Activated CD4-positive, CD25-positive, alpha-beta regulatory T cell treated with anti-CD3 and anti-CD28 coated beads, Interleukin-2, amount 50 U/mL, for 24 hours (primary cell): ENCODE measurements around the gene PXDN.

Source experiments
- ATAC-seq, 2 donors: fragments of 150-1000 bp; cut with Tn5 transposase; one replicate each; pipeline ENCODE4 v1.10.0; 2021; ENCODE audit warnings: mild to moderate bottlenecking in 1 of 2, moderate library complexity in 1 of 2

PXDN gene

DNA sequence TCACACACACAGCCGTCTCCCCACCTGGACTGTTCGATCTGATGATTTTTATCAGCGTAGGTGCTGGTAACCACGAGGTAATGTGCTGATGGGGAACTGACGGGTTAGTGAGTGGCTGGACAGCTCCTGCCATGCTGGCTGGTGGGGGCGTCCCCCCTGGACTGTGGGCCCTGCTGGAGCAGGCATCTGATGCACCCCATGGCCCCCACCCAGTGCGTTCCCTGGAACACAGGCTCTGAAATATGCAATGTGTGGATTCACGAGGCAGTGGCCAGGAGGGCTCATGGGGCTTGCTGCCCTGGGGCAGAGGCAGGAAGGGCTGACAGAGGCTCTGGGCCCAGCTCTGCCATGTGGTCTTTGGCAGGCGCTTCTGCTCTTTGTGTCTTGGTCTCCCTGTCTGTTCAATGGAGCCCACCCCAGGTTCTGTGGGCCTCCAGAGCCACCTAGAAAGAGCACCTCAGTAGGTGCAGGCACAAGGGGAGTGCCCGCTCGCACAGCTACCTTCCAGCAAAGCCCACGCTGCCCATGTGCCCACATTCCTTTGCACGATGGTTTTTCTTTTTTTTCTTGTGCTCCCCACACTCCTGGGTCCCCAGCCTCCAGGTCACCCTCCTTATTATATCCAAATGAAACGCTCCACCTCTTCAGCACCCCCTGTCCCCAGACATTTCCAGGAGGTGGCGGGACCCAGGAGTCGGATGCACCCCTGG is 10.3 kb upstream of the PXDN start:
- ATAC-seq: no peak

DNA sequence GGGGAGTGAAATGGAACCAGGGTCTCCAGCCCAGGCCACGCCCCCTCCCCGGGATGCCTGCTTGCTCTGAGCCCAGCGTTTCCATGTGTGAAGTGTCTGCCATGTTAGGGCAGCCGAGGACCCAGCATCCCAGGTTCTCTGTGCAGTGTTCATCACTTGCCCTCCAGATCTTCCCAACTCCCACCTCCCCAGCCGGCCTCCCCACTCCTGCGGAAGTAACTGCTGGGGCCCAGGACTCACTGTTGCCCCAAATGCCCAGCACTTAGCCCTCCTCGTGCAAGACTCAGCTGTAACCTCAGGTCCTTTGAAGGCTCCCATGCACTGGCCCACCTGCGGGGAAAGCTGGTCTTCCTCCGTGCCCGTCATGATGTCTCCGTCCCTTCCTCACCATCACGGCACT is 9.7 kb upstream of the PXDN start:
- no peak for ATAC-seq

DNA sequence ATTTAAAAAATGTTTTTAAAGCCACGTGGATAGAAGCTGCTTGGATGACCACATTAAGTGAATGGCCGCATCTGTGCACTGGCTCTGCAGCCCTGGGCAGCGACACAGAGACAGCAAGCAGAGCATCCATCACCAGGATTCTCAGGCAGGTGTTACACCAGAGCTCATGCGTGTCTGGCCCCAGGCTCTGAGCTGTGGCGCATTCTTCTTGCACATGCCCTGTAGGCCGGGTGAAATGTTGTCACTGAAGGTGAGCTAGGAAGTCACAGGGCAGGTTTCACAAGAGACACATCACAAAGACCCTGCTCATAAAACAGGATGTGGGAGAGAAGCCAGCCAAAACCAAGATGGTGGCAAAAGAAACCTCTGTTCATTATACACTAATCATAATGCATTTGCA is 8.4 kb upstream of the PXDN start:
- no peak for ATAC-seq

DNA sequence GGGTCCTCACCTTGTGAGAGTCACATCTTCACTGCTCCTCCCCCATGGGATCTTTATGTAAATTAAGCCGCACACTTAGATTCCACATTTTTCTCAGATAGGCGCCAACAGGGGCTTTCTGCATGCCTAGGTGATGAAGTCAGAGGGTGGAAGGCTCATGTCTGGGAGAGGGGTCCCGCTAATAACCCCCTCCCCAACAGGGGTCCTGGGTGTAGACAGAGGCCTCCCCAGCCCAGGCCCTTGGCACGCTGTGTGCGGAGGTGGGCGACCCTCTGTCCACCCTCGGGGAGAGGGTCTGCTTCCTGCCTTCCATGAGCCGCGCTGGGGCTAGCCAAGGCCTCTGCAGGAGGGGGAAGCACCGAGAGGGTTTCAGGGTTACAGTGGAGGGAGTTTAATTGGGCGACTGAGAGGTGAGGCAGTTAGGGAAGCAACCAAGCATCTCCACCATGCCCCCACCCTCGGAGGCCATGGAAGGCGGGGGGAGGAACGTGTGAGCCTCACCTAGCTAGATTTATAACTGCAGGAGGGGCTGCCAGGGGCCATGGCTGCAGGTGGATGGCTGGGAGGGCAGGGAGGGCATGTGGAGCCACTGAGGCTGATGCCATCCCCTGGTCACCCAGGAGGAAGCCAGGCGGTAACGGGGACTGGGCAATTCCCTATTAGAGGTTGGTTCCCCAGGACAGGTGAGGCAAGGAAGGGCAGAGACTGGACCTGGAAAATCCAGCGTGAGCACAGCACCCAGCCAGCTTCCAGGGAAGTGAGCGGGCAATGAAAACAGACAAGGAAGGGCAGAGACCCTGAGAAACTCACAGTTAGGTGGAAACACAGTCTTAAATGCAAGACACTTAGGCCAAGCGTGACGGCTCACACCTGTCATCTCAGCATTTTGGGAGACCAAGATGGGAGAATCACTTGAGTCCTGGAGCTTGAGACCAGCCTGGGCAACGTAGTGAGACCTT is 7.7 kb upstream of the PXDN start:
- ATAC-seq: no peak

DNA sequence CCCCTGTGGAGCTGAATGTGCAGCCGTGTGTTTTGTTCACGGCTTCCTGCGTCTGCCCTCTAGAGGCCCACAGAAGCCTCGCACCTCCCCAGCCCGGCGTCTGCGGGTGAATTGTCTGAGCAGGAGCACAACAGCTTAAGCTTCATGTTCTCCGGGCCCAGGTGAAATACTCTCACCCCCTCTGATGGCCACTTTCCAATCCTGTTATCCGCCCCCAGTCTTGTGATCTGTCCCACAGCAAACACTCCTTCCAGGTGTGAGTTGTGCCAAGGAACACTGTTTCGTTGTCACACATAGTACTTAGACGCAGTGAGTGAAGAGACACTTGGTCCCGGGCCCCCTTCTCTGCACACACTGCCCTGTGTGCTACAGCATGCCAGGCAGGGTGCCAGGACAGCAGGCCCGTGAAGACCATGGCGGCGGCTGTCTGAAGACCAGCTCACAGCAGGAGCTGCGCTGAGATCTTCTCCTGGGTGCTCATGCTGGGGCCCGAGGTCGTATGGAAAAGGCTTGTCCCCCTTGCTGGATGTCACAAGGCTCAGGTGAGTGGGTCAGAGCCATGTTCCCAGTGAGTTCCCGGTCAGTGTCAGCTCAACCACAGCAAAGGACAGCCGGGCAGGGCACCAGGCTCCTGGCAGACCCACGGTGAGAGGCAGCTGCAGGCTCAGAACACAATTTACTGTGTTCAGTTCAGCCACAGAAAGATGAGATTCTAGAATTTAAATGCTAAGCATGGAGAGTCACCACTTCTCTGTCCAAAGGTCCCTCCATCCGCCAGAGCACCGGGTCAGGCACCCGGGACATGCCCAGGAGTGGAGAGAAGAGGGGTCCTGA is 6.8 kb upstream of the PXDN start:
- no peak for ATAC-seq

DNA sequence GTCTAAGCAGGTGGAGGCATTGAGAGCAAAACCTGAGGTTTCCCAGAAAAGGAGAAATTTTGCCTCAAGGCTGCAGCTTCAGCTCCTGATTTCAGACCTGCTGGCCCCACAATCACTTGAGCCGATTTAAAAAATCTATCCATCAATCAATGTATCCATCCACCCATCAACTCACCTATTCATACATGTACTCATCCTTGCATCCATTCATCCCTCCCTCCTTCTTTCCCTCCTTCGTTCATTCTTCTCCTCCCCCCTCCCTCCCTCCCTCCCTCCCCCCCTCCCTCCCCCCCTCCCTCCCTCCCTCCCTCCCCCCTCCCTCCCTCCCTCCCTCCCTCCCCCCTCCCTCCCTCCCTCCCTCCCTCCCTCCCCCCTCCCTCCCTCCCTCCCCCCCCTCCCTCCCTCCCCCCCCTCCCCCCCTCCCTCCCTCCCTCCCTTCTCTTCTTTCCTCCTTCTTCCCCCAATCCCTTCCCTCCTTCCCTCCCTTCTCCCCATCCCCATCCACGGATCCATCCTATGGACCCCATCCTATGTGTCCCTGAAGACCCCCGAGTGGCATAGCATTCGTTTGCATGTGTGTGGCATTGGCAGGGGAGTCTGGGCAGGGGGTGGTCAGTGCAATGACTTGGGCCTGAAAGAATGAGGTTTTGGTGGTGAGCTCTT is 6.1 kb upstream of the PXDN start:
- no peak for ATAC-seq

DNA sequence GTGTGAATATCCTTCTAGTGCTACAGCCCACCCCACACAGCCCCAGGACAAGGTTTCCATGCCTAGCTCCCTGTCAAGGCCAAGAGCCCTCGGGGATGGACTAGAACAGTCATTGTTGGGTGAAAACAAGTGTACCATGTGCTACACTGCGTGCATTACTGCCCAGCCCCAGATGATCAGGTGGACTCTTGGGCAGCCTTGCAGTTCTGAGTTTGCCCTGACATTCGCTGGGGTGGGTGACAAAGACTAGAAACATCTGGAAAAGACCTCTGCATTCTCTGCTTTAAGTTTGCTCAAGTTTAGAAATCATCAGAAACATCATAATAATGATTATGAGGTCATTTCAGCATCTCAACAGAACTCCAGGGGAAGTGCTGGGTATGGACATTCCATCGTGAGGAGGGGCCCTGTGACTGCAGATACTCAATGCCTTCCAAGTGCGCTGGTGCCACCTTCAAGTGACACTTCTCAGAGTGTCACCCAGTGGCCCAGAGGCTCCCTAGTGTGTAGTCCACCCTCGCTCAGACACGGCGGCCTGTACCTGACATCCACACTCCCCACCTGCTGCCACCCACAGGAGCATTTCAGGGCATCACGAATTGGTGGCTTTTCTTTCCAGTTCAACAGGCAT is 5.3 kb upstream of the PXDN start:
- ATAC-seq: no peak

DNA sequence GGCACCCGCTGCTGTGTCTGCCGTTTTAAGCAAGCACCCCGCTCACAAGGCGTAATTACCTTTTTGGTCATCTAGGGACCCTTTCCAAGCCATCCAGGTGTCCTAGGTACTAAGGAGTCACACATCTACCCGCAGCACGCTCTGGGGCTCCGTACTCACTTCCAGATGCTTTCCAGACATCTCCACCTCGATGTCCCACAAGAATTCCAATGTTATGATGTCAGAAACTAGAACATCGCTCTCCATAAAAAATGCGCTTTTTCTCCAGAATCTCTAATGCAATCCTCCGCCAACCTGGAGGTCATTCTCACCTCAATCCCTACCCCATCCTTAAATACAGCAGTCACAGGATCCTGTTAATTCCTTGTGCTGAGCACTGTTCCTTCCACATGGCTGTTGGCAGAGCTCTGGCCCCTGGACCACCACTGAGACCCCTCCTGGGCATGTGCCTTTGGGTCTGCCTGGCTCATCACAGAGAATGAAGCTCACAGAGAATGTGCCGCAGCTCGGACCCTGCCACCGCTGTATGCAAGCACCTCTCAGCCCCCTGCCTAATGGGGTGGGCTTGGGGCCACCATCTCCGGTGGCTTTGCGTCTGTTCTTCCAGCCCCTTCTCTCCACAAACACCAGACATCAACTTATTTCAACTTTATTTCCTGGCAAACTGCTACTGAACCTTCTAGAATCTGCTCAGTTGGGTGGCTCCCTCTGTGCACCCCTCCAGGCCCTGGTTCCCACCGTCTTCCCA is 4.6 kb upstream of the PXDN start:
- ATAC-seq: no peak

DNA sequence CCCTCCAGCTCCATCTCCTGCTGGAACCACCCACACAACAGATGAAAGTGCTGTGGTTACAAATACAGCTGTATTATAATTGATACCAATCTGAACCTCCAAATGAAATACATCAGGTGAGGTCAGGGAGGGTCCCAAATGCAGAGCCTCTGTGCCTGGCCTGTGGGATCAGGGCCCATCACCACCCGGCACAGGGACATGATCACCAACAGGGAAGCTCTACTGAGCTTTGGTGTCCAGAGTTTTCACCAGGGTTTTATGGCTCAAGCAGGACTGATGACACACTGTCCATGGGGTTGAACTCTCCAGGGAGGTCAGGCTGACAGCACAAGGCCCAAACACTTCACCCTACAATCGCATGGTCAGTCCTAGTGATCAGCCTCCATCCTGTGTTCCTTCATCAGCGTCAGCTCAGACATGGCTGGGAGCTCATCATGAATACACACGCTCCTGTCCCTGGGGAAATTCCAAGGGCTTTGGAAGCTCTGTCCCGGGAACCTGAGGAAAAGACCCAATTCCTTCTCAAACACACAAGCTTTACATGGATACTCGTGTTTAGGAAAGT is 3.9 kb upstream of the PXDN start:
- ATAC-seq: no peak

DNA sequence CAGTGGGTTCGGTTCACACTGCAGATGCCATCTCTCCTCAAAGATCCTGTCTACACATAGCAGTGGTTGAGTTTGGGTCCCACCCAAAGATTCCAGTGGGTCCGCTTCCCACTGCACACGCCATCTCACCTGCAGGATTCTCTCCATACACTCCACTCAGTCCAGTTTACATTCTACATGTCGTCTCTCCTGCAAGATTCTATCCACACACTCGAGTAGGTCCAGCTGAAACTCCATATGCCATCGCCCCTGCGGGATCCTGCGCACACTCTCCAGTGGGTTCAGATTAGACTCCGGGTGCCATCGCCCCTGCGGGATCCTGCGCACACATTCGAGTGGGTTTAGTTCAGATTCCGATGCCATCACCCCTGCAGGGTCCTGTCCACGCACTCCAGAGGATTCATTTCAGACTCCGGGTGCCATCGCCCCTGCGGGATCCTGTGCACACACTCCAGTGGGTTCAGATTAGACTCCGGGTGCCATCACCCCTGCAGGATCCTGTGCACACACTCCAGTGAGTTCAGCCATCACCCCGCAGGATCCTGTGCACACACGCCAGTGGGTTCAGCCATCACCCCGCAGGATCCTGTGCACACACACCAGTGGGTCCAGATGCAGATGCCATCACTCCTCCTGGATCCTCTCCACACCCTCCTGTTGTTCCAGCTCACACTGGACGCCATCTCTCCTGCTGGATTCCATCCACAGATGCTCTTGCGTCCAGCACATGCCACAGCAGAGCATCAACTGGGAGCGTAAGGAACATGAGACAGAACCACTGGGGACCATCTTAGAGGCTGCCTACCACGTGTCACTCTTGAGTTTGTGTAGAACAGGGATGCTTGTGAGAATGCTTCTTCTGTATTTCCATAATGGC is 3.0 kb upstream of the PXDN start:
- no peak for ATAC-seq

DNA sequence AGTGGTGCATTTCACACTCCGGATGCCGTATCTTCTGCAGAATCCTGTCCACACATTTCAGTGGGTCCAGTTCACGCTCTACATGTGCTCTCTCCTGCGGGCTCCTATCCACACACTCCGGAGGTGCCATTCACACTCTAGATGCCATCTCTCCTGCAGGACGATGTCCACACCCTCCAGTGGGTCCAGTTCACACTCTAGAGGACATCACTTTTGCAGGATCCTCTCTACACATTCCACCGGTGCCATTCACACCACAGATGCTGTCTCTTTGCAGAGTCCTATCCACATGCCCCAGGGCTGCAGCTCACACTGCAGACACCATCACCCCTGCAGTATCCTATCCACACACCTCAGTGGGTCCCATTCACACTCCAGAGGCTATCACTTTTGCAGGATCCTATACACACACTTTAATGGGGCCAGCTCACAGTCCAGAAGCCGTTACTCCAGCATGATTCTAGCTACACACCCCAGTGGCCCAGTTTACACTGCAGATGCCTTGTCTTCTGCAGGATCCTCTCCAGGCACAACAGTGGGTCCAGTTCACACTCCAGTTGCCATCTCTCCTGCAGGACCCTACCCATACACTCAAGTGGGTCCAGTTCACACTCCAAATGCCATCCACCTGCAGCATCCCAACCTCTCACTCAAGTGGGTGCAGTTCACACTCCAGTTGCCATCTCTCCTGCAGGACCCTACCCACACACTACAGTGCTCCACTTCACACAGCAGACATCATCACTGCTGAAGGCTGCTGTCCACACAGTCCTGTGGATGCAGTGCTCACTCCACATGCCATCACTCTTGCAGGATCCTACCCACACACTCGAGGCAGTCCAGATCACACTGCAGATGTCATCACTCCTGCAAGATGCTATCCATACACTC is 2.1 kb upstream of the PXDN start:
- no peak for ATAC-seq

DNA sequence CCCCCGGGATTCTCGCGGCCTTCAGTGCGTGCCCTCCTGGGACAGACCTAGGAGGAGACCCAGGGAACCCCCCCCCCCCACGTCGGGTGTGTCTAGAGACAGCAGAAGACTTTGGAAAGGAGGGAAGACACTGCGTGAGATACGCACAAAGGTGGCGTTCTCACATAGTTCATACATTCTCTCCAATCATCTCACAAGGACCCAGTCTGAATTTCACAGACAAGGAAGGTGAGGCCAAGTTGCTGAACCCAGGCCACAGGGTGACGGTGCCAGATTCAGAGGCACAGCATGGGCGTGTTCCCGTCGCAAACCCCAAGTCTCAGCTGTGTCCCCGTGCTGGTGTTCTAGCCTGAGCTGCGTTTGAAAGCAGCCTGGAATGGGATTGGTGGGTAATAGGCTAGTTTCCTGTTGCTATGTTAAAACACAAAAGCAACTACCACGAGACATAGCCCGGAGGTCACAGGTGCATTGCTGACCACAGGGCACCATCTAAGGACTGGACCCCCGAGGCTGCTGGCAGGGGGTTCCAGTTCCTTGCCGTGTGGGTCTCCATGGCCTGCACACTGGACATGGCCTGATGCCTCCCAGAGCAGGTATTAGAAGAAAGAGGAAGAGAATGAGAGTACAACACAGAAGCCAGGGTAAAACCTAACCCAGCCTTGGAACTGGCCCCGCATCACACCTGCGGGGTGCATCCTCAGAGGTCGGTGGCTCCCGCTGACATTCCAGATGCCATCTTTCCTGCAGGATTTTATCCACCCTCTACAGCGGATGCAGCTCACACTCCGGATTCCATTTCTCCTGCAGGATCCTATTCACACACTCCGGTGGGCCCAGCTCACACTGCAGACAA is 1.1 kb upstream of the PXDN start:
- ATAC-seq: no peak

DNA sequence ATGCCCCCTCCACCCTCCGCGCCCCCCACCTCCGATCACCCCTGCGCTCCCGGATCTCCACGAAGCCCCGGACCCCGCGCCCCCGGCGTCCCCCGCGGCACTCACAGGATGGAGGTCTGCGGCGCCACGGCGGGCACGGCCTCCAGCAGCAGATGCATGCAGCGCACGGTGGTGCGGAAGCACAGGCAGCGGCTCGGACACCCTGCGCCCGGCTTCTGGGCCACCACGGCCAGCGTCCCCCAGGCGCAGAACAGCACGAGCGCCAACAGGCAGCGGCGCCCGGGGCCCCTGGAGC is 217 bp downstream of the PXDN start:
- no peak for ATAC-seq

DNA sequence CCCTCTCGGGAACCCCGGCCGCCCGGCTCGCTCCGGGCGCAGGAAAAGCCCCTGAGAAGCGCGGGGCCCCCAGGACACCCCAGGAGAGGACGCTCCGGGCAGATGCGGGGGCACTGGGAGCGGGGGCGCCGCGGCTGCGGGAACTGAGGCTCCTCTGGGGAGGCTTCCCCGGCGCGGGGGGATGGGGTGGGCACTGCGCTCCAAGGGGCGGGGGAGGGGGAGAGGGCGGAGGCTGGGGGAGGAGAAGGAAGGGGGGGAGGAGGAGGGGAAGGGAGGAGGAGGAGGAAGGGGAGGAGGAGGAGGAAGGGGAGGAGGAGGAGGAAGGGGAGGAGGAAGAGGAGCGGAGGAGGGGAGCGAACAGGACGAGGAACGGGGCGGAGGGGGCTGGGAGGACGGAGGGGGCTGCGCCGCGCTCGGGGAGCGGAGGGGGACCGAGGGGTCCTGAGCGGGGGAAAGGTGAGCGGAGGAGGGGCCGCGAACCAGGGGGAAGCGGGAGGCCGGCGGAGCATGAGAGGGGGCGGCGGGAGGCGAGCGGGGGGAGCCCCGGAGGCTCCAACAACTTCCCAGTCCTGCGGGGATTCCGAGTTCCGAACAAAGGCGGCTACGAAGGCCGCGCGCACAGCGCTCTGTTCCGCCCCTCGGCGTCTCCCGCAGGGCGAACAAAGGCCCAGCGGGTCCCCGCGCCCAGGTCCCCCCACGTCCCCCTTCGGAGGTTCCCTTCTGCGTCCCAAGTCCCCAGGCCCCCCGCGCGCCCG is 742 bp downstream of the PXDN start:
- no peak for ATAC-seq

DNA sequence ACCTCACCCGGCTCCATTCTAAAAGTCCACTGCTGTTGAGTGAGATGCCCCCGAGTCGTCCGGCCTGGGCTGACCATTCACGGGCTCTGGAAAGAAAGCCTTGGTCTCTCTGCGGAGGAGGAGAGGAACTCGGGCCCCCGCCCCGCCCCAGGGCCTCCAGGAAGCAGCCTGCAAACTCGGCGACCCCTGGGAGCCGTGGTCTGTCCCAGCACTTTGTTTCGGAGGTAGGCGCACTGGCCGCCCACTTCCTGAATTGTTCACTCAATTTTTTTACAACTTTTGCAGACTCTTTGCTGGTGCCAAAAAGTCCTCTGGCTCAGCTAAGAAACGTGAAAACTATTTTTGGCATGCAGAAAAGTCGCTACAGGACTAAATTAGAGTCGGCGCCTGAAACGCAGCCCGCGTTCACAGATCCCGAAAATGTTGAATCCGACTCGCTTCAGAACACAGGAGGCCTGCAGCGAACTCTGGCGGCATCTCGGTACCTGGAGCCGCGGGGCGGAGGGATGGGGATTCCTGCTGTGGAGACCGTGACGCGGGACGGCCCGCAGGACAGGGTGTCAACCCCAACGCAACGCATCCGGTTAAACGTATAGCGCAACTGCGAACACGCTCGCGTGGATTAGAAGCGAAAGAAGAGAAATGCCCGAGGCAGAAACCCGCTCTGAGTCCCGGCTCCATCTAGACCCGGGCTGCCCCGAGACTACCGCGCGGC is 1.5 kb downstream of the PXDN start:
- no peak for ATAC-seq

DNA sequence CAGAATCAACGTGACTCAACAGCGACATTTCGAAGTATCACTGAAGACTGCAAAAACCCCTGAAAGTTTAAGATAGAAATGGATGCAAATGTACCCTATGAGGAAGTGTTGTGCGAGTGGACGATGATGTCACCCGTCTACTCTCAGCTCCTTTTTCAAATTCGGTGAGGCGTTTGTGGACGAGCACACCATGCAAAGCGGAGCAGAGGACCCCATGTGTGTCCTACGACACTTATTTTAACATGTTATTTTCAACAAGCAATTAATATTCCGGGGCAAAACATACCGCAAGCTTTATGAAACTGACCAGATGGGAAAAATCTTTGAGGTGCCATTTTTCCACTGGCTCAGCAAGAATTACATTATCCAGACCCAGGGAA is 2.0 kb downstream of the PXDN start:
- no peak for ATAC-seq

DNA sequence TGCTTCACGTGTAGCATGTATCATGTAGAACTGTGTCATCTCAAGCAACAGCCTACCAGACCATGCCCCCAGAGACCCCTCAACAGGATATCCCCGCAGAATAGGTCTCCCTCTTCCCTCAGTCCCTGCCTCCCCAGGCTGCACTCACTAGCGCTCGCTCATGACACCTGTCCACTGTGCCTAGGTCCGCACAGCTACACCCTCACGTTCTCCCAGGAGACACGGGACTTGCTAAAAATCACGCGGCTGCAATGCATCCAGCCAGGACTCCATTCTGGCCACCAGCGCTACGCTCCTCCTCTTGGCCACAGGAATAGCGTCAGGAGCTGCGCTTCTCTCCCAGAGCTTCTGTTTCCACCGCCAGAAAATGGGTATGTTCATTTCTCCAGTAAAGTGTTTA is 2.5 kb downstream of the PXDN start:
- ATAC-seq: no peak
